Measurements from ENCODE around the gene SPEG. TPM values are rescaled to one million over a fixed set of nuclear protein-coding genes. Genes with fewer than 3 reads are reported as not detected.

Gene SPEG
- total and polyA plus RNA-seq, 2 of the 8 experiments (the other 6 are each of a cell fraction or from before 2014, with no cell fraction given) = 19.9 to 32.0 TPM

DNA sequence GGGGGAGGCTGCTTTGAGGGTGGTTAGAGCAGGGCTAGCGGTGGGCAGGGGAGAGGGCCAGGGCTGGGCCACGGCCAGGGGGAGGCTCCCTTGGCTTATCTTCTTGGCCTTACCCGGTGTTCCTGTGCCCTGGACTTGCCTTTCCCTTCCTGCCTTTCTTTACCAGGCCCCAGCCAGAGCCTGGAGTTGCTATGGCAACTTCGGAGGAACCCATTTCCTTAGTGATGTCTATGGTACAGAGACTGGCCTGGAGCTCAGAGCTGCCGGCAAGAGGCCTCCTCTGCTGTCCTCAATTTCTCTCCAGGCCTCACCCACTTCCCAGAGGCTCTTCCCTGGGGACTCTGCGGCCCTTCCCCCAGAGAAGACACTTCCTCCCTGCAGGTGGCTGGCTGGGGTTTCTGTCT is 11.5 kb downstream of the SPEG start (continued):
- TF ChIP-seq, protein P1, sequence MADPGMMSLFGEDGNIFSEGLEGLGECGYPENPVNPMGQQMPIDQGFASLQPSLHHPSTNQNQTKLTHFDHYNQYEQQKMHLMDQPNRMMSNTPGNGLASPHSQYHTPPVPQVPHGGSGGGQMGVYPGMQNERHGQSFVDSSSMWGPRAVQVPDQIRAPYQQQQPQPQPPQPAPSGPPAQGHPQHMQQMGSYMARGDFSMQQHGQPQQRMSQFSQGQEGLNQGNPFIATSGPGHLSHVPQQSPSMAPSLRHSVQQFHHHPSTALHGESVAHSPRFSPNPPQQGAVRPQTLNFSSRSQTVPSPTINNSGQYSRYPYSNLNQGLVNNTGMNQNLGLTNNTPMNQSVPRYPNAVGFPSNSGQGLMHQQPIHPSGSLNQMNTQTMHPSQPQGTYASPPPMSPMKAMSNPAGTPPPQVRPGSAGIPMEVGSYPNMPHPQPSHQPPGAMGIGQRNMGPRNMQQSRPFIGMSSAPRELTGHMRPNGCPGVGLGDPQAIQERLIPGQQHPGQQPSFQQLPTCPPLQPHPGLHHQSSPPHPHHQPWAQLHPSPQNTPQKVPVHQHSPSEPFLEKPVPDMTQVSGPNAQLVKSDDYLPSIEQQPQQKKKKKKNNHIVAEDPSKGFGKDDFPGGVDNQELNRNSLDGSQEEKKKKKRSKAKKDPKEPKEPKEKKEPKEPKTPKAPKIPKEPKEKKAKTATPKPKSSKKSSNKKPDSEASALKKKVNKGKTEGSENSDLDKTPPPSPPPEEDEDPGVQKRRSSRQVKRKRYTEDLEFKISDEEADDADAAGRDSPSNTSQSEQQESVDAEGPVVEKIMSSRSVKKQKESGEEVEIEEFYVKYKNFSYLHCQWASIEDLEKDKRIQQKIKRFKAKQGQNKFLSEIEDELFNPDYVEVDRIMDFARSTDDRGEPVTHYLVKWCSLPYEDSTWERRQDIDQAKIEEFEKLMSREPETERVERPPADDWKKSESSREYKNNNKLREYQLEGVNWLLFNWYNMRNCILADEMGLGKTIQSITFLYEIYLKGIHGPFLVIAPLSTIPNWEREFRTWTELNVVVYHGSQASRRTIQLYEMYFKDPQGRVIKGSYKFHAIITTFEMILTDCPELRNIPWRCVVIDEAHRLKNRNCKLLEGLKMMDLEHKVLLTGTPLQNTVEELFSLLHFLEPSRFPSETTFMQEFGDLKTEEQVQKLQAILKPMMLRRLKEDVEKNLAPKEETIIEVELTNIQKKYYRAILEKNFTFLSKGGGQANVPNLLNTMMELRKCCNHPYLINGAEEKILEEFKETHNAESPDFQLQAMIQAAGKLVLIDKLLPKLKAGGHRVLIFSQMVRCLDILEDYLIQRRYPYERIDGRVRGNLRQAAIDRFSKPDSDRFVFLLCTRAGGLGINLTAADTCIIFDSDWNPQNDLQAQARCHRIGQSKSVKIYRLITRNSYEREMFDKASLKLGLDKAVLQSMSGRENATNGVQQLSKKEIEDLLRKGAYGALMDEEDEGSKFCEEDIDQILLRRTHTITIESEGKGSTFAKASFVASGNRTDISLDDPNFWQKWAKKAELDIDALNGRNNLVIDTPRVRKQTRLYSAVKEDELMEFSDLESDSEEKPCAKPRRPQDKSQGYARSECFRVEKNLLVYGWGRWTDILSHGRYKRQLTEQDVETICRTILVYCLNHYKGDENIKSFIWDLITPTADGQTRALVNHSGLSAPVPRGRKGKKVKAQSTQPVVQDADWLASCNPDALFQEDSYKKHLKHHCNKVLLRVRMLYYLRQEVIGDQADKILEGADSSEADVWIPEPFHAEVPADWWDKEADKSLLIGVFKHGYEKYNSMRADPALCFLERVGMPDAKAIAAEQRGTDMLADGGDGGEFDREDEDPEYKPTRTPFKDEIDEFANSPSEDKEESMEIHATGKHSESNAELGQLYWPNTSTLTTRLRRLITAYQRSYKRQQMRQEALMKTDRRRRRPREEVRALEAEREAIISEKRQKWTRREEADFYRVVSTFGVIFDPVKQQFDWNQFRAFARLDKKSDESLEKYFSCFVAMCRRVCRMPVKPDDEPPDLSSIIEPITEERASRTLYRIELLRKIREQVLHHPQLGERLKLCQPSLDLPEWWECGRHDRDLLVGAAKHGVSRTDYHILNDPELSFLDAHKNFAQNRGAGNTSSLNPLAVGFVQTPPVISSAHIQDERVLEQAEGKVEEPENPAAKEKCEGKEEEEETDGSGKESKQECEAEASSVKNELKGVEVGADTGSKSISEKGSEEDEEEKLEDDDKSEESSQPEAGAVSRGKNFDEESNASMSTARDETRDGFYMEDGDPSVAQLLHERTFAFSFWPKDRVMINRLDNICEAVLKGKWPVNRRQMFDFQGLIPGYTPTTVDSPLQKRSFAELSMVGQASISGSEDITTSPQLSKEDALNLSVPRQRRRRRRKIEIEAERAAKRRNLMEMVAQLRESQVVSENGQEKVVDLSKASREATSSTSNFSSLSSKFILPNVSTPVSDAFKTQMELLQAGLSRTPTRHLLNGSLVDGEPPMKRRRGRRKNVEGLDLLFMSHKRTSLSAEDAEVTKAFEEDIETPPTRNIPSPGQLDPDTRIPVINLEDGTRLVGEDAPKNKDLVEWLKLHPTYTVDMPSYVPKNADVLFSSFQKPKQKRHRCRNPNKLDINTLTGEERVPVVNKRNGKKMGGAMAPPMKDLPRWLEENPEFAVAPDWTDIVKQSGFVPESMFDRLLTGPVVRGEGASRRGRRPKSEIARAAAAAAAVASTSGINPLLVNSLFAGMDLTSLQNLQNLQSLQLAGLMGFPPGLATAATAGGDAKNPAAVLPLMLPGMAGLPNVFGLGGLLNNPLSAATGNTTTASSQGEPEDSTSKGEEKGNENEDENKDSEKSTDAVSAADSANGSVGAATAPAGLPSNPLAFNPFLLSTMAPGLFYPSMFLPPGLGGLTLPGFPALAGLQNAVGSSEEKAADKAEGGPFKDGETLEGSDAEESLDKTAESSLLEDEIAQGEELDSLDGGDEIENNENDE (IDR thresholded peaks at IDR 0.05; ENCODE audit: insufficient replicate concordance, low read length) = no peak
- TF ChIP-seq ZNF274 (IDR thresholded peaks at IDR 0.05; ENCODE audit: borderline replicate concordance, extremely low read depth, low read length) = no peak
- no peak for TF ChIP-seq NANOG (IDR thresholded peaks at IDR 0.05; ENCODE audit: insufficient read depth, low read depth, low read length, poor library complexity, severe bottlenecking)
- no peak for TF ChIP-seq POLR2AphosphoS5 (IDR thresholded peaks at IDR 0.05; ENCODE audit: low read depth, low read length)
- TF ChIP-seq MAFK (IDR thresholded peaks at IDR 0.05; ENCODE audit: low read depth, low read length) = no peak
- no peak for TF ChIP-seq POU5F1 (IDR thresholded peaks at IDR 0.05; ENCODE audit: low read depth, low read length)
- TF ChIP-seq KDM5A (IDR thresholded peaks at IDR 0.05; ENCODE audit: low read length) = no peak
- no peak for TF ChIP-seq NRF1 (IDR thresholded peaks at IDR 0.05; ENCODE audit: low read depth, low read length)
- TF ChIP-seq GABPA (IDR thresholded peaks at IDR 0.05; ENCODE audit: borderline replicate concordance, insufficient read depth, low read length) = no peak
